Peyer's patch (tissue), 4 donors: Measurements from ENCODE around the gene PLET1. TPM values are rescaled to one million over a fixed set of nuclear protein-coding genes. Genes with fewer than 3 reads are reported as not detected.
A peak's percentile ranks its signal among the peaks of the same experiment; 100 is the strongest.

Experiments
- DNase-seq, 3 donors: peaks; one replicate each; pipeline ENCODE4 v3.0.0-alpha.2; 2017 to 2019
- H3K27ac ChIP-seq, 4 donors: fragments of 200-600 bp; sonication (generic); one replicate each; pipeline ENCODE4 v1.5.1; 2016 to 2019
- H3K27me3 ChIP-seq, 2 donors: fragments of 200-600 bp; sonication (generic); one replicate each; pipeline ENCODE4 v1.5.1; 2019
- H3K36me3 ChIP-seq, 3 donors: fragments of 200-600 bp; sonication (generic); one replicate each; pipeline ENCODE4 v1.5.1; 2016 to 2019
- H3K4me1 ChIP-seq, 4 donors: fragments of 200-600 bp; sonication (generic); one replicate each; pipeline ENCODE4 v1.5.1; 2016 to 2019
- H3K4me3 ChIP-seq, 4 donors: fragments of 200-600 bp; sonication (generic); 1 replicate in 3 of 4; 2 replicates in 1 of 4; pipeline ENCODE4 v1.5.1; 2016 to 2019; ENCODE audit warnings: mild to moderate bottlenecking in 1 of 4
- H3K9me3 ChIP-seq, 4 donors: fragments of 200-600 bp; sonication (generic); one replicate each; pipeline ENCODE4 v1.5.1; 2016 to 2019; ENCODE audit warnings: mild to moderate bottlenecking in 1 of 4
- CTCF ChIP-seq, 6 experiments: fragments of 450-650 bp in 4 of 6; fragments of 200-600 bp in 2 of 6; sonication (generic) in 1 of 6; IDR thresholded peaks; one replicate each; pipeline ENCODE4 v1.5.1; 2017 to 2019; ENCODE audit warnings: antibody characterized with exemption in 6 of 6, mild to moderate bottlenecking in 3 of 6, moderate library complexity in 1 of 6
- POLR2A ChIP-seq, 2 donors: fragments of 450-650 bp; IDR thresholded peaks; one replicate each; pipeline ENCODE4 v1.5.1; 2017; ENCODE audit warnings: antibody characterized with exemption in 2 of 2, mild to moderate bottlenecking in 2 of 2, moderate library complexity in 2 of 2
- total RNA-seq, 4 donors: library from RNA; depleted of rRNA; stranded (reverse); fragments of >200 nt; gene quantifications; one replicate each; pipeline ENCODE4 v1.1.0, GENCODE V29; 2016

The PLET1 gene
- total RNA-seq, 4 donors from 2014 or later = not detected

DNA sequence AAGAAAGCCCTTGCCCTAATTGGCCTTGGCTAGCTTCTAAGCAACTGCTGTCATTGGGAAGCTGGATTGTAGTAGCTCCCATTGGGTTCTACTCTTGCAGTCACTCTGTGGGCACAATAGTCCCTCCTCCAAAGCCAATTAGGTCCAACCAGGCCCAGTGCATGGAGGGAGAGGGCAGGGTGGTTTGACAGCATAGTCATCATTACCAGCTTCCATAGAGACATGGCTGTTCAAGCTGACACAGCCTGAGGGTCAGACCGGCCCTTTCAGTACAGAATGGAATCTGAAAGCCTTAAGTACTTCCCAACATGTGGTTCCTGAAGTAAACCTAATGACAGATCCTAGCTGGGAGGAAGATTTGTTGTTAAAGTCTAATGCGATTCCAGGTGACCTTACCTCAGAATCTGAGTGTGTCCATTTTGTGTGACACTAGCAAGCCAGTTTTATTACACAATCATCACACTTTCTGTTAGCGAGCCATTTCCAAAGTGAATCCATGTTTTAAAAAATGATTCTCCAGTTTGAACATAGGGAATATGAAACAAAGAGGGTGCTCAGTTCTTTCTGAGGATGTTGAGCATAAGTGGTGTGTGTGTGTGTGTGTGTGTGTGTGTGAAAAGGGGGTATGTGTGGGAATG lies 6.9 kb downstream of the PLET1 start:
- H3K27ac ChIP-seq = no peak overlapping the region
- TF ChIP-seq CTCF (IDR thresholded peaks at IDR 0.05) (no peak), POLR2A (IDR thresholded peaks at IDR 0.05) (no peak)
- no peaks in the 10 kb centered on the region for H3K9me3 ChIP-seq
- H3K36me3 ChIP-seq = no peaks in the 10 kb centered on the region
- DNase-seq = no peak
- no peaks in the 10 kb centered on the region for H3K4me1 ChIP-seq
- H3K4me3 ChIP-seq = no peak overlapping the region
- no peaks in the 10 kb centered on the region for H3K27me3 ChIP-seq

DNA sequence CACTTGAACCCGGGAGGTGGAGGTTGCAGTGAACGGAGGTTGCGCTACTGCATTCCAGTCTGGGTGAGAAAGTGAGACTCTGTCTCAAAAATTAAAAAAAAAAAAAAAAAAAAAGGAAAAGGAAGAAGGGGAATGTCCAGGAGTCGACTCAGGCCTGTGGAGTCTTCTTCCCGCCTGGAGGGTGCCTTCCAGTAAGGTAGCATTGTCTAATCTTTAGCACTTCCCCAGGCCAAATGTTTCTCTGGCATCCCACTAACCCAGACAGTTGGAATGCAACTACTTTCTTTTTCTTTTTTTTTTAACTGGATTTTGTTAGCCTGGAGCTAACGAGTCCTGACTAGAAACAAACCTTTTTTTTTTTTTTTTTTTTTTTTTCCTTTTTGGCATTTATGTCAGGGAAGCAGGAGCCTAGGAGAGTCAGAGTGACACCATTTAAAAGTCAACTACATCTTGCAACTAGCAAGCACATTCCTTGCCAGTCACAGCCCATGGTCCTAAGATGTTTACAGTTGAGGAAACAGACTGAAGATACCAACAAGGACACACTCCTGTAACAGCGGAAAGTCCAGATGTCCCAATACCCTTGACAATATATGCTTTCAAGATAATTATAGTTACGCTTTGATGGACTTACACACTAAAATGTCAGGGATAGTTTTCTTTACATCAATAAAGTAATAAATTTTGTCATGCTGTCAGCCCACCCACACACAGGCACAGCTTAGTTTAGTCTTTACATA lies 10.6 kb downstream of the PLET1 start:
- TF ChIP-seq CTCF (IDR thresholded peaks at IDR 0.05) (no peak), POLR2A (IDR thresholded peaks at IDR 0.05) (no peak)
- H3K27me3 ChIP-seq = no peaks in the 10 kb centered on the region
- DNase-seq = no peak
- no peaks in the 10 kb centered on the region for H3K36me3 ChIP-seq
- no peak overlapping the region for H3K27ac ChIP-seq
- H3K9me3 ChIP-seq = no peaks in the 10 kb centered on the region
- no peak overlapping the region for H3K4me3 ChIP-seq
- H3K4me1 ChIP-seq = no peaks in the 10 kb centered on the region

- TF ChIP-seq POLR2A (IDR thresholded peaks at IDR 0.05) (no peak), CTCF (IDR thresholded peaks at IDR 0.05) (no peak)
- no peaks in the 10 kb centered on the region for H3K4me1 ChIP-seq
- no peaks in the 10 kb centered on the region for H3K36me3 ChIP-seq
- H3K27me3 ChIP-seq = no peaks in the 10 kb centered on the region
- H3K4me3 ChIP-seq = no peak overlapping the region
- H3K9me3 ChIP-seq = no peaks in the 10 kb centered on the region
- no peak overlapping the region for H3K27ac ChIP-seq
- DNase-seq = no peak
Measured at GRCh38 chr11:112248201-112248600, 12.5 kb downstream of the PLET1 start.

GRCh38 chr11:112247201-112247600 lies 13.5 kb downstream of the PLET1 start:
- no peak for TF ChIP-seq POLR2A (IDR thresholded peaks at IDR 0.05)
- TF ChIP-seq CTCF (IDR thresholded peaks at IDR 0.05) = no peak
- H3K9me3 ChIP-seq = no peaks in the 10 kb centered on the region
- H3K27ac ChIP-seq = no peak overlapping the region
- no peaks in the 10 kb centered on the region for H3K36me3 ChIP-seq
- no peaks in the 10 kb centered on the region for H3K4me1 ChIP-seq
- DNase-seq = no peak
- no peaks in the 10 kb centered on the region for H3K27me3 ChIP-seq
- no peak overlapping the region for H3K4me3 ChIP-seq

GRCh38 chr11:112241486-112241885 lies 19.2 kb downstream of the PLET1 start:
- H3K27ac ChIP-seq = peak overlapping the region in 3 of 4 donors; percentile 28 to 66 (median 53)
- DNase-seq = no peak
- TF ChIP-seq POLR2A (IDR thresholded peaks at IDR 0.05) = no peak
- no peak for TF ChIP-seq CTCF (IDR thresholded peaks at IDR 0.05)
- H3K36me3 ChIP-seq = peaks cover 0 to 19% (median 0%) of the 10 kb centered on the region in 3 donors
- no peaks in the 10 kb centered on the region for H3K9me3 ChIP-seq
- H3K4me1 ChIP-seq = no peaks in the 10 kb centered on the region
- no peak overlapping the region for H3K4me3 ChIP-seq
- no peaks in the 10 kb centered on the region for H3K27me3 ChIP-seq
